GM18870 (cell line): ENCODE measurements around the gene FOXA1.
"Not testable (repeated sequence)": the region's sequence is repeated elsewhere in the genome, so short reads cannot be mapped to it uniquely, and the experiment has no call there.

Source experiments
- ATAC-seq: cut with Tn5 transposase; IDR thresholded peaks from one replicate; pipeline ENCODE4 v1.9.1; 2021; ENCODE audit warnings: moderate library complexity; ENCODE audit not compliant: unreplicated experiment

FOXA1 gene

GRCh38 chr14:37563189-37563588 is 31.9 kb downstream of the FOXA1 start:
- no peak for ATAC-seq

DNA sequence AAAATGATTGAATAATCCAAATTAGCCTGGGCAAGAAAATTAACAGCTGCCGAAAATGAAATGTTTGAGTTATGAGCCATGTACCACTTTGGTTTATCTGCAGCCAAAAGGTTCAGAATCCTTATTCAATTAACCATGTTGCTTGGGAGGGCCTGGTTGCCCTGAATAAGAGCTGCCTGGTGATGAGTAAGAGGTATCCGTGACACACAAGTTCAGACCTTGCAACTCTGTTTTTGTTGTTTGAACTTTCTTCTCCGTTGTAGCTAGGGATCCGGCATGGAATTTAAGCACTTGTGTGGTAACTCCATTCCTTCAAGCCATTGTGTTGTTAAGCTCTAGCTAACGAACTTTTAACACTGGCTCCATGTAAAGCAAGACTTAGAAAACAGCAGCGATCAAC is 35.7 kb downstream of the FOXA1 start:
- ATAC-seq: no peak

- ATAC-seq: no peak
These were observed 36.3 kb downstream of the FOXA1 start for GRCh38 chr14:37558740-37559139.

DNA sequence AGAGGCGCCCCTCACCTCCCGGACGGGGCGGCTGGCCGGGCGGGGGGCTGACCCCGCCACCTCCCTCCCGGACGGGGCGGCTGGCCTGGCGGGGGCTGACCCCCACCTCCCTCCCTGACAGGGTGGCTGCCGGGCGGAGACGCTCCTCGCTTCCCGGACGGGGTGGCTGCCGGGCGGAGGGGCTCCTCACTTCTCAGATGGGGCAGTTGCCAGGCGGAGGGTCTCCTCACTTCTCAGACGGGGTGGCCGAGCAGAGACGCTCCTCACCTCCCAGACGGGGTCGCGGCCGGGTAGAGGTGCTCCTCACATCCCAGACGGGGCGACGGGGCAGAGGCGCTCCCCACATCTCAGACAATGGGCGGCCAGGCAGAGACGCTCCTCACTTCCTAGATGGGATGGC is 39.5 kb downstream of the FOXA1 start:
- not testable (repeated sequence) for ATAC-seq

GRCh38 chr14:37553935-37554550 is 41.0 kb downstream of the FOXA1 start:
- ATAC-seq: no peak

DNA sequence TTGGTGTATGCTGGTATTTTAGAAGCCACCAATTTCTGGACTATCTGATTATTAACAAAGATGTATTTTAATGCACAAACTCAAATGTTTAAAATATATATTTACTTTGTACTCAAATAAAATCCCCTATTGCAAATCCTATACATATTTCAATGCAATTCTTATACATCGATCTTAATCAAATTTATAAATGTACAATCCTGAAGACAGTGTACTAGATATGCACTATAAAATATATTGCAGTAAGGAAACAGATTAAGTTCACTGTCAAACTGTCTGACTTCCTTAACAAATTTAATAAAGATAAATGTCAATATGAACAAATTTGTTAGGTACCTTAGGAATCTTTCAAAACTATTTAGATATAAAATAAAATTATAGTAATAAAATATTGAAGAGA is 43.9 kb downstream of the FOXA1 start:
- ATAC-seq: no peak

- no peak for ATAC-seq
These were observed 44.5 kb downstream of the FOXA1 start for GRCh38 chr14:37550511-37550910.

DNA sequence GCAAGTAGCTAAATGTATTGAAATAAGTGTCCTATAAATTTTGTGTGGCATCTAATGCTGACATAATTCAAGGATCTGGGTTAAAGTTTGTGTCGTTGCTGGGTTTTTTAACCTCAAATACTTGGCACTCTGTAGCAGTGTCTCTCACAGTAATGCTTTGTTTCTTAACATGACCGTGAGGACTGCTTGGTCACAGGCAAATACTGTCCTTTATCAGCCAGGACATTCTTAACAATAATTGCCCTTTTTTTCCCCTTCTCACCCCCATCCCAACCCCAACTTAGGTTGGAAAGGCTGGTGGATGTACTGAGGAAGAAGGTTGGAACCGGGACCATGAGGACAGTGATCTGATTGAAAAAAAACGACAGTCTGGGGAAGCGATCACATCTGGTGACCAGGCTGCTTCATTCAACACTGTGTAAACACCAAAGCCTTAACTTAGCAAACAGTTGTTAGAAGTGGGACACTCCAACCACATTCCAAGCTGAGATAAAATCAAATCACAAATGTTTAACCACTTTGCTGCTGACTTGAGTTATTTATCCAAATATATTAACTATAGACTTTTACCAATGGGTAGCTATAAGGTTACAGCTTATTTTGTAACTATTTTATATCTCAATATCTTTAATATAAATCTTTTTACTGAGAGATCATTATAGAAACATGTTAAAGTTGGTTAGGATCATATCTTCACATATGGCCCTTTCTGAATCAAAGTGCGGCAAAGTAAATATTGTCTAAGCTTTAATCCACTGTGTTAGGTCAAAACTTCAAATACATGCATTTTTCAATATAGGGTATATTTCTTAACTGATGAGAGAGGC is 48.2 kb downstream of the FOXA1 start:
- no peak for ATAC-seq

- no peak for ATAC-seq
These were observed 49.9 kb downstream of the FOXA1 start for GRCh38 chr14:37545174-37545573.

DNA sequence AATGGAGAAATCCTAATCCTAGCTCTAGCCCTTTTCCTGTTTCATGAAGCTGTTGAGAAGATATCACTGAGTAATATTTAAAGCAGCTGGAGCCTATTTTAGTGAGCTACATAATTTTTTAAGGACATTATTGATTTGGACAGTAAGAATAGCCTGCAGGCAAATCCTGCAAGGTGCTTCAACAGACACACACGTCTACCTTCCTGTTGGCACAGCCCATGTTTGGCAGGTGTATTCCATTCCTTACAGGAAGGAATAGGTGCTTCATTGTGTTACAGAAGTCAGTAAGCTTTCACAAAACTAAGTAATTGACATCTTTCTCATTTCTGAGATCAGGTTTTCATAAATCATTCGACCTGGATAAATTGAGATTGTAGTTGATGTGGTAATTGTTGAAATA is 50.6 kb downstream of the FOXA1 start:
- ATAC-seq: no peak

- no peak for ATAC-seq
These were observed 55.1 kb downstream of the FOXA1 start for GRCh38 chr14:37539992-37540391.
